IMR-90 (cell line): ENCODE measurements around the gene NAIF1. TPM values are rescaled to one million over a fixed set of nuclear protein-coding genes. Genes with fewer than 3 reads are reported as not detected.

Source experiments
- ATAC-seq: fragments of 200-7000 bp; cut with Tn5 transposase; 2 replicates; pipeline ENCODE4 v1.9.1; 2020; ENCODE audit warnings: low read depth, mild to moderate bottlenecking, moderate library complexity
- BruUV-seq: library from RNA; stranded (reverse); fragments of 400-500 nt; replicated peaks from 2 replicates; lab custom pipeline; 2021; lab: Mats Ljungman, UMichigan
- CTCF ChIA-PET: fragments of 300-600 bp; formaldehyde crosslinking; extraction: SDS; loops from one replicate; lab custom pipeline; 2021; ENCODE audit warnings: antibody characterized with exemption; lab: Yijun Ruan, JAX
- POLR2A ChIA-PET: fragments of 300-600 bp; sonication (Branson Sonifier 250); formaldehyde crosslinking; loops from one replicate; lab custom pipeline; 2022; ENCODE audit warnings: antibody characterized with exemption; ENCODE audit not compliant: unreplicated experiment; lab: Charles Lee
- DNase-seq: peaks from one replicate; pipeline ENCODE4 v3.0.0; 2013
- H2AFZ ChIP-seq: replicated peaks from 2 replicates; pipeline ENCODE3; 2013; ENCODE audit warnings: low read length, mild to moderate bottlenecking; ENCODE audit not compliant: poor library complexity
- H2AK5ac ChIP-seq: 2 replicates; pipeline ENCODE4 v1.6.1; 2013; ENCODE audit warnings: low read depth, low read length, inconsistent platforms
- H2AK9ac ChIP-seq: replicated peaks from 2 replicates; pipeline ENCODE3; 2013; ENCODE audit warnings: mild to moderate bottlenecking, low read depth, low read length, moderate library complexity; ENCODE audit not compliant: poor library complexity
- H2BK120ac ChIP-seq: 2 replicates; pipeline ENCODE4 v1.6.1; 2013; ENCODE audit warnings: low read depth, low read length, inconsistent platforms
- H2BK15ac ChIP-seq: 3 replicates; pipeline ENCODE4 v1.6.1; 2013; ENCODE audit warnings: low read depth, low read length, inconsistent platforms
- H2BK20ac ChIP-seq: 2 replicates; pipeline ENCODE4 v1.6.1; 2013; ENCODE audit warnings: low read depth, mild to moderate bottlenecking, inconsistent platforms, low read length, moderate library complexity
- H2BK5ac ChIP-seq: 2 replicates; pipeline ENCODE4 v1.6.1; 2013; ENCODE audit warnings: mild to moderate bottlenecking, low read depth, low read length, inconsistent platforms; ENCODE audit not compliant: poor library complexity, severe bottlenecking
- H3K14ac ChIP-seq: replicated peaks from 2 replicates; pipeline ENCODE4 v1.6.1; 2013; ENCODE audit warnings: low read depth, low read length, inconsistent platforms
- H3K18ac ChIP-seq: 2 replicates; pipeline ENCODE4 v1.6.1; 2013; ENCODE audit warnings: low read depth, low read length, control low read depth
- H3K23ac ChIP-seq: 2 replicates; pipeline ENCODE4 v1.6.1; 2013; ENCODE audit warnings: low read depth, low read length, inconsistent platforms
- H3K27ac ChIP-seq: 2 replicates; pipeline ENCODE4 v1.5.1; 2013; ENCODE audit warnings: mild to moderate bottlenecking, control low read depth, low read length; ENCODE audit not compliant: insufficient read depth
- H3K27me3 ChIP-seq: 2 replicates; pipeline ENCODE4 v1.6.1; 2013; ENCODE audit warnings: low read length; ENCODE audit not compliant: control insufficient read depth, insufficient read depth
- H3K36me3 ChIP-seq: 2 replicates; pipeline ENCODE4 v1.6.1; 2013; ENCODE audit warnings: low read length, mixed read lengths; ENCODE audit not compliant: control insufficient read depth, insufficient read depth
- H3K4ac ChIP-seq: 2 replicates; pipeline ENCODE4 v1.6.1; 2013; ENCODE audit warnings: low read depth, low read length, inconsistent platforms
- H3K4me1 ChIP-seq: 2 replicates; pipeline ENCODE4 v1.6.1; 2013; ENCODE audit warnings: low read length, mixed read lengths; ENCODE audit not compliant: control insufficient read depth, insufficient read depth
- H3K4me2 ChIP-seq: 2 replicates; pipeline ENCODE4 v1.6.1; 2013; ENCODE audit warnings: low read depth, mild to moderate bottlenecking, control low read depth, low read length, moderate library complexity
- H3K4me3 ChIP-seq: 2 replicates; pipeline ENCODE4 v1.5.1; 2013; ENCODE audit warnings: low read depth, mild to moderate bottlenecking, control low read depth, low read length, moderate library complexity; ENCODE audit not compliant: insufficient read depth
- H3K56ac ChIP-seq: 2 replicates; pipeline ENCODE4 v1.6.1; 2013; ENCODE audit warnings: low read length, inconsistent platforms; ENCODE audit not compliant: insufficient read depth; ENCODE audit errors: extremely low read depth
- H3K79me1 ChIP-seq, 2 experiments: 2 replicates each; pipeline ENCODE4 v1.6.1; 2013; ENCODE audit warnings: low read length in 2 of 2, inconsistent platforms in 1 of 2, low read depth in 1 of 2
- H3K9ac ChIP-seq: 2 replicates; pipeline ENCODE4 v1.6.1; 2013; ENCODE audit warnings: low read depth, low read length, control low read depth
- H3K9me1 ChIP-seq: 2 replicates; pipeline ENCODE4 v1.6.1; 2013; ENCODE audit warnings: low read length, inconsistent platforms; ENCODE audit not compliant: insufficient read depth
- H3K9me3 ChIP-seq: 2 replicates; pipeline ENCODE4 v1.6.1; 2013; ENCODE audit warnings: low read length; ENCODE audit not compliant: control insufficient read depth, insufficient read depth
- H4K20me1 ChIP-seq: 2 replicates; pipeline ENCODE4 v1.6.1; 2013; ENCODE audit warnings: low read length, inconsistent platforms; ENCODE audit not compliant: insufficient read depth
- H4K5ac ChIP-seq: 2 replicates; pipeline ENCODE4 v1.6.1; 2013; ENCODE audit warnings: mild to moderate bottlenecking, low read depth, low read length, control low read depth
- H4K8ac ChIP-seq, 2 experiments: 2 replicates each; pipeline ENCODE4 v1.6.1; 2013; ENCODE audit warnings: low read depth in 2 of 2, low read length in 2 of 2, control low read depth in 1 of 2, inconsistent platforms in 1 of 2
- H4K91ac ChIP-seq: 2 replicates; pipeline ENCODE4 v1.6.1; 2013; ENCODE audit warnings: low read depth, low read length, inconsistent platforms; ENCODE audit not compliant: insufficient read depth
- BHLHE40 ChIP-seq: fragments of 150-350 bp; IDR thresholded peaks from 2 replicates; pipeline ENCODE4 v1.6.1; 2016; ENCODE audit warnings: mild to moderate bottlenecking, low read depth, low read length
- CHD1 ChIP-seq: IDR thresholded peaks from 2 replicates; pipeline ENCODE4 v1.6.1; 2012; ENCODE audit warnings: low read depth, low read length, improper control_type of control experiment
- FOS ChIP-seq: fragments of 150-350 bp; IDR thresholded peaks from 2 replicates; pipeline ENCODE4 v1.6.1; 2016; ENCODE audit warnings: low read depth, low read length
- MXI1 ChIP-seq: IDR thresholded peaks from 2 replicates; pipeline ENCODE4 v1.6.1; 2012; ENCODE audit warnings: low read depth, mild to moderate bottlenecking, low read length, moderate library complexity, borderline replicate concordance
- NFE2L2 ChIP-seq: fragments of 150-350 bp; IDR thresholded peaks from 2 replicates; pipeline ENCODE4 v1.6.1; 2016; ENCODE audit warnings: low read depth, mild to moderate bottlenecking, low read length
- POLR2A ChIP-seq: IDR thresholded peaks from 2 replicates; pipeline ENCODE4 v1.6.1; 2012; ENCODE audit warnings: mild to moderate bottlenecking, low read depth, low read length
- RCOR1 ChIP-seq: IDR thresholded peaks from 2 replicates; pipeline ENCODE4 v1.6.1; 2012; ENCODE audit warnings: mild to moderate bottlenecking, low read length, improper control_type of control experiment; ENCODE audit not compliant: insufficient replicate concordance
- RFX5 ChIP-seq: IDR thresholded peaks from 2 replicates; pipeline ENCODE4 v1.8.0; 2012; ENCODE audit warnings: low read depth, mild to moderate bottlenecking, low read length, moderate library complexity
- WGBS, 2 experiments: methylation state at CpG; one replicate each; pipeline versions ENCODE4 v1.1.5 to v1.1.7; 2013; ENCODE audit warnings: missing lambda C conversion rate in 2 of 2; ENCODE audit not compliant: insufficient read length in 1 of 2; ENCODE audit errors: extremely low coverage in 2 of 2; 5-methylcytosine and 5-hydroxymethylcytosine counted together
- dilution Hi-C: fragments of 300-500 bp; cut with HindIII; formaldehyde crosslinking; loops from one replicate; pipeline ENCODE4 v1.14.3; 2018; ENCODE audit warnings: low sequenced_read_pairs; ENCODE audit not compliant: unreplicated experiment
- in situ Hi-C: fragments of 300-500 bp; cut with MboI; formaldehyde crosslinking; loops from 3 replicates; pipeline ENCODE4 v1.14.3; 2019; ENCODE audit warnings: low sequenced_read_pairs, inconsistent platforms, mixed read lengths
- intact Hi-C: fragments of 100-400 bp; cut with micrococcal nuclease; formaldehyde crosslinking; loops from 2 replicates; pipeline ENCODE4 v1.10.0; 2022
- polyA plus RNA-seq, 3 experiments: library from polyadenylated mRNA; depleted of rRNA; stranded (reverse); fragments of >200 nt; gene quantifications; 2 replicates each; pipeline ENCODE4 v1.2.3, GENCODE V29; 2012; ENCODE audit warnings: low replicate concordance in 1 of 3
- total RNA-seq: library from RNA; depleted of rRNA; stranded (reverse); fragments of >200 nt; gene quantifications from 2 replicates; pipeline ENCODE4 v1.2.3, GENCODE V29; 2012
- TF ChIP-seq, protein P1 (sequence below): fragments of 150-350 bp; IDR thresholded peaks from 2 replicates; pipeline ENCODE4 v1.6.1; 2016; ENCODE audit warnings: low read depth, mild to moderate bottlenecking, low read length, moderate library complexity, borderline replicate concordance
- TF ChIP-seq, protein P2 (sequence below): conservative IDR thresholded peaks from 2 replicates; pipeline ENCODE4 v1.5.1; 2012; ENCODE audit warnings: mild to moderate bottlenecking, low read depth, low read length, improper control_type of control experiment

NAIF1 gene
- total and polyA plus RNA-seq, 2 of the 4 experiments (the other 2 are of a cell fraction) = 9.7 to 10.1 TPM

DNA sequence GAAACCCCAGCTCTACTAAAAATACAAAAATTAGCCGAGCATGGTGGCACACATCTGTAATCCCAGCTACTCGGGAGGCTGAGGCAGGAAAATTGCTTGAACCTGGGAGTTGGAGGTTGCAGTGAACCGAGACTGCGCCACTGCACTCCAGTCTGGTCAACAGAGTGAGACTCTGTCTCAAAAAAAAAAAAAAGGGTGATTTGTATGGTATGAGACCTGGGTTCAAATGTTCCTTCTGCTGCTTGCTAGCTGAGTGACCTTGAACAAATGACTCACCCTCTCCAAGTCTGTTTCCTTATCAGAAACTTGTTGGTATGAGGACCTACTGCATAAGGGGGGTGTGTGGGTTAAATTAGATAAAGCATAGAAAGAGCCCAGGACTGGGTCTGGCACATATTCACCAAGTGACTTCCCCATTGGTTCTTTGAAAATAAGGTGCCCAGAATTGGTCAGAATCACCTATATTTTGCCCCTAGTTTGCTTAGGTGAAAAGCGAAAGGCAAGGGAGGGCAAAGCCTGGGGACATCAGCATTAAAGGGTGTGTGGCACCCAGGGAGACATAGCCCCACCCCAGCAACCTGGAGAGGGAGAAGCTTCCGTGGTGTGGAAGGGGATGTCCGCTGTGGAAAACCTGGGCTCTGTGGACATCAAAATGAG, 10.9 kb upstream of the NAIF1 start:
- H3K36me3 ChIP-seq = no peaks in the 10 kb centered on the region

More for the DNA sequence above, 10.9 kb upstream of the NAIF1 start:
- Histone ChIP-seq H3K4me1 (peaks cover 38% of the 10 kb centered on the region), H4K5ac (no peak overlapping the region), H3K27ac (peak overlapping the region; percentile 42; the same call in 1 of the 2 replicates), H4K20me1 (peaks cover 11% of the 10 kb centered on the region), H2AK5ac (peak overlapping the region; percentile 26), H4K8ac (peak overlapping the region in 1 of 2 experiments; percentile 46; a peak in 1 of 4 replicates), H3K14ac (peak overlapping the region; percentile 53; the same call in 1 of the 2 replicates), H2BK5ac (no peak overlapping the region), H3K56ac (no peak overlapping the region), H3K18ac (0 out of 2 replicates have a peak overlapping the region, but pooled peaks have one; percentile 25), H3K9ac (no peak overlapping the region), H3K4me3 (no peak overlapping the region), H2AFZ (no peak overlapping the region), H4K91ac (no peak overlapping the region), H3K27me3 (no peaks in the 10 kb centered on the region), H2AK9ac (no peak overlapping the region), H3K4me2 (no peak overlapping the region), H3K9me3 (no peaks in the 10 kb centered on the region), H3K23ac (no peak overlapping the region), H2BK120ac (no peak overlapping the region), H2BK15ac (no peak overlapping the region), H3K9me1 (peaks cover 13% of the 10 kb centered on the region), H3K79me1 (peaks cover 0 to 73% of the 10 kb centered on the region in 2 experiments; a peak in 2 of 4 replicates), H3K4ac (peak overlapping the region; percentile 32), H2BK20ac (no peak overlapping the region)
- CTCF ChIA-PET = interaction anchor here (0.5 kb wide), 1 partner anchor 8 kb away, joined by 5 read pairs; no protein-coding TSS in a partner anchor
- intact Hi-C loops = no loop called here
- dilution Hi-C loops = no loop called here
- no TSS peak for BruUV-seq
- no peak for ATAC-seq
- in situ Hi-C loops = no loop called here
- POLR2A ChIA-PET = interaction anchor here (0.7 kb wide), 1 partner anchor 103 kb away, joined by 3 read pairs; no protein-coding TSS in a partner anchor
- WGBS, 2 experiments = no CpG with 5 or more reads among the region's 7 CpGs
- no peak for DNase-seq
- no peak for TF ChIP-seq POLR2A
- TF ChIP-seq, protein P1, sequence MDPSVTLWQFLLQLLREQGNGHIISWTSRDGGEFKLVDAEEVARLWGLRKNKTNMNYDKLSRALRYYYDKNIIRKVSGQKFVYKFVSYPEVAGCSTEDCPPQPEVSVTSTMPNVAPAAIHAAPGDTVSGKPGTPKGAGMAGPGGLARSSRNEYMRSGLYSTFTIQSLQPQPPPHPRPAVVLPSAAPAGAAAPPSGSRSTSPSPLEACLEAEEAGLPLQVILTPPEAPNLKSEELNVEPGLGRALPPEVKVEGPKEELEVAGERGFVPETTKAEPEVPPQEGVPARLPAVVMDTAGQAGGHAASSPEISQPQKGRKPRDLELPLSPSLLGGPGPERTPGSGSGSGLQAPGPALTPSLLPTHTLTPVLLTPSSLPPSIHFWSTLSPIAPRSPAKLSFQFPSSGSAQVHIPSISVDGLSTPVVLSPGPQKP = no peak
- TF ChIP-seq MXI1 = no peak
- no peak for TF ChIP-seq RCOR1
- no peak for TF ChIP-seq NFE2L2
- TF ChIP-seq, protein P2, sequence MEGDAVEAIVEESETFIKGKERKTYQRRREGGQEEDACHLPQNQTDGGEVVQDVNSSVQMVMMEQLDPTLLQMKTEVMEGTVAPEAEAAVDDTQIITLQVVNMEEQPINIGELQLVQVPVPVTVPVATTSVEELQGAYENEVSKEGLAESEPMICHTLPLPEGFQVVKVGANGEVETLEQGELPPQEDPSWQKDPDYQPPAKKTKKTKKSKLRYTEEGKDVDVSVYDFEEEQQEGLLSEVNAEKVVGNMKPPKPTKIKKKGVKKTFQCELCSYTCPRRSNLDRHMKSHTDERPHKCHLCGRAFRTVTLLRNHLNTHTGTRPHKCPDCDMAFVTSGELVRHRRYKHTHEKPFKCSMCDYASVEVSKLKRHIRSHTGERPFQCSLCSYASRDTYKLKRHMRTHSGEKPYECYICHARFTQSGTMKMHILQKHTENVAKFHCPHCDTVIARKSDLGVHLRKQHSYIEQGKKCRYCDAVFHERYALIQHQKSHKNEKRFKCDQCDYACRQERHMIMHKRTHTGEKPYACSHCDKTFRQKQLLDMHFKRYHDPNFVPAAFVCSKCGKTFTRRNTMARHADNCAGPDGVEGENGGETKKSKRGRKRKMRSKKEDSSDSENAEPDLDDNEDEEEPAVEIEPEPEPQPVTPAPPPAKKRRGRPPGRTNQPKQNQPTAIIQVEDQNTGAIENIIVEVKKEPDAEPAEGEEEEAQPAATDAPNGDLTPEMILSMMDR = no peak
- TF ChIP-seq BHLHE40 = no peak
- TF ChIP-seq FOS = no peak
- TF ChIP-seq CHD1 = no peak
- TF ChIP-seq RFX5 = no peak
